Renal pelvis (tissue), 4 donors: ENCODE results near the gene ANXA8. TPM values are rescaled to one million over a fixed set of nuclear protein-coding genes. Genes with fewer than 3 reads are reported as not detected.
"Not testable (repeated sequence)": the region's sequence is repeated elsewhere in the genome, so short reads cannot be mapped to it uniquely, and the experiment has no call there.

Experiments used
- DNase-seq: peaks from one replicate; pipeline ENCODE4 v3.0.0-alpha.2; 2013
- polyA plus RNA-seq, 3 donors: library from polyadenylated mRNA; unstranded; fragments of 120-200 nt; gene quantifications; one replicate each; pipeline ENCODE4 v1.2.1, GENCODE V29; 2013; ENCODE audit not compliant: insufficient read length in 3 of 3

ANXA8 gene
- polyA plus RNA-seq, 3 donors: 0.10 to 0.32 (median 0.24) TPM

GRCh38 chr10:47465216-47465917 lies 18.5 kb downstream of the ANXA8 start:
- DNase-seq: not testable (repeated sequence)

GRCh38 chr10:47462577-47463358 lies 21.1 kb downstream of the ANXA8 start:
- DNase-seq: not testable (repeated sequence)

- DNase-seq: peak; percentile 57
These were observed 22.6 kb downstream of the ANXA8 start for GRCh38 chr10:47461261-47461687.

GRCh38 chr10:47458466-47459154 lies 25.3 kb downstream of the ANXA8 start:
- DNase-seq: no peak

GRCh38 chr10:47457826-47458225 lies 26.1 kb downstream of the ANXA8 start:
- DNase-seq: no peak

- no peak for DNase-seq
These were observed 26.4 kb downstream of the ANXA8 start for GRCh38 chr10:47457528-47457820.

- DNase-seq: no peak
These were observed 27.0 kb downstream of the ANXA8 start for GRCh38 chr10:47456794-47457527.

- DNase-seq: peak; percentile 24
These were observed 27.7 kb downstream of the ANXA8 start for GRCh38 chr10:47456079-47456785.

- not testable (repeated sequence) for DNase-seq
These were observed 28.4 kb downstream of the ANXA8 start for GRCh38 chr10:47455350-47456078.

- DNase-seq: no peak
These were observed 29.2 kb downstream of the ANXA8 start for GRCh38 chr10:47454780-47455058.

- DNase-seq: no peak
These were observed 29.7 kb downstream of the ANXA8 start for GRCh38 chr10:47454008-47454779.

- no peak for DNase-seq
These were observed 30.5 kb downstream of the ANXA8 start for GRCh38 chr10:47453141-47454007.

- DNase-seq: no peak
These were observed 31.3 kb downstream of the ANXA8 start for GRCh38 chr10:47452495-47453140.

GRCh38 chr10:47451998-47452494 lies 31.9 kb downstream of the ANXA8 start:
- no peak for DNase-seq

- DNase-seq: no peak
These were observed 32.5 kb downstream of the ANXA8 start for GRCh38 chr10:47451273-47451997.

GRCh38 chr10:47450442-47450841 lies 33.5 kb downstream of the ANXA8 start:
- no peak for DNase-seq

GRCh38 chr10:47449979-47450378 lies 33.9 kb downstream of the ANXA8 start:
- no peak for DNase-seq
